SK-N-SH (cell line): ENCODE measurements around the gene CACNA1H.
"Not testable (repeated sequence)": the region's sequence is repeated elsewhere in the genome, so short reads cannot be mapped to it uniquely, and the experiment has no call there.

Experiments
- CTCF ChIP-seq: fragments of 200-600 bp; sonication (generic); IDR thresholded peaks from 2 replicates; pipeline ENCODE4 v1.6.1; 2017; ENCODE audit warnings: antibody characterized with exemption, mild to moderate bottlenecking, moderate library complexity
- JUND ChIP-seq: IDR thresholded peaks from 2 replicates; pipeline ENCODE4 v1.4.0; 2012
- POLR2AphosphoS5 ChIP-seq: IDR thresholded peaks from 2 replicates; pipeline ENCODE4 v1.6.1; 2012; ENCODE audit warnings: low read depth, low read length
- REST ChIP-seq: IDR thresholded peaks from 2 replicates; pipeline ENCODE4 v1.6.1; 2012; ENCODE audit warnings: mild to moderate bottlenecking, low read depth, low read length, moderate library complexity
- ZBTB33 ChIP-seq: IDR thresholded peaks from 2 replicates; pipeline ENCODE4 v1.4.0; 2012; ENCODE audit warnings: low read depth, borderline replicate concordance

GRCh38 chr16:1240436-1240835, 87.5 kb downstream of the CACNA1H start, which contains the start of gene TPSAB1:
- not testable (repeated sequence) for TF ChIP-seq REST, CTCF, ZBTB33, POLR2AphosphoS5, JUND
